ENCODE measurements around the gene PARP16. TPM values are rescaled to one million over a fixed set of nuclear protein-coding genes. Genes with fewer than 3 reads are reported as not detected.

The PARP16 gene
- total and polyA plus RNA-seq, 2 donors = 7.9 to 12.7 TPM

- H3K36me3 ChIP-seq (ENCODE audit: control insufficient read depth in 2 of 2, insufficient read depth in 2 of 2, low read length in 1 of 2) = no peaks in the 10 kb centered on the region
- H3K4me3 ChIP-seq (ENCODE audit: low read length in 2 of 2) = no peak overlapping the region
- no peak for DNase-seq (ENCODE audit: low read depth in 6 of 9, low spot score in 9 of 9)
- peaks cover 0 to 16% of the 10 kb centered on the region in 2 donors for H3K4me1 ChIP-seq (ENCODE audit: control insufficient read depth in 2 of 2, insufficient read depth in 2 of 2, low read length in 2 of 2)
- no peak overlapping the region for H3K27ac ChIP-seq (ENCODE audit: low read depth in 1 of 2, low read length in 1 of 2)
- H3K9me3 ChIP-seq (ENCODE audit: control insufficient read depth in 2 of 2, insufficient read depth in 1 of 2, low read length in 1 of 2) = no peaks in the 10 kb centered on the region
- H3K27me3 ChIP-seq (ENCODE audit: control insufficient read depth in 2 of 2, insufficient read depth in 1 of 2, low read length in 1 of 2) = no peaks in the 10 kb centered on the region
Measured at GRCh38 chr15:65215496-65215895, 71.2 kb downstream of the PARP16 start.

DNA sequence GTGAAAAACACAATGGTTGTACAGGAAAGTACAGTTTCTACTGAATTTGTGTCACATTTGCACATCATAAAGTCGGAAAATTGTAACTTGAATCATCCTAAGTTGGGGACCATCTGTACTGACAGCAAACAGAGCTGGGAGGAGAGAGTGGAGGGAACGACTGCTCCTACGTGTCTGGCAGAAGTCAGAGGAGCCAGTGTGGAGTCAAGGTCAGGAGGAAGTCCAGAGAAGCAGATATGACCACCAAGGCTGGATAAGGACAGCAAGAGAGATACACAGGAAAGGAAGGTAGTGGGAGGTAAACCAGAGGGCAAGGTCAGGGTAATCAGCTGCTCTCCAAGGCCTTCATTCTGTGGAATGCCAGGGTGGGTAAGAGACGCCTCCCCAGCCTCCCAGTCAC, 72.7 kb downstream of the PARP16 start:
- Histone ChIP-seq H3K27ac (ENCODE audit: low read depth in 1 of 2, low read length in 1 of 2) (no peak overlapping the region), H3K9me3 (ENCODE audit: control insufficient read depth in 2 of 2, insufficient read depth in 1 of 2, low read length in 1 of 2) (no peaks in the 10 kb centered on the region), H3K36me3 (ENCODE audit: control insufficient read depth in 2 of 2, insufficient read depth in 2 of 2, low read length in 1 of 2) (no peaks in the 10 kb centered on the region), H3K27me3 (ENCODE audit: control insufficient read depth in 2 of 2, insufficient read depth in 1 of 2, low read length in 1 of 2) (no peaks in the 10 kb centered on the region), H3K4me1 (ENCODE audit: control insufficient read depth in 2 of 2, insufficient read depth in 2 of 2, low read length in 2 of 2) (peaks cover 0 to 21% of the 10 kb centered on the region in 2 donors), H3K4me3 (ENCODE audit: low read length in 2 of 2) (no peak overlapping the region)
- DNase-seq (ENCODE audit: low read depth in 6 of 9, low spot score in 9 of 9) = no peak
- WGBS = 98% methylated on average over 4 of the region's 4 CpGs

GRCh38 chr15:65213241-65213640, 73.4 kb downstream of the PARP16 start:
- peaks cover 0 to 21% of the 10 kb centered on the region in 2 donors for H3K4me1 ChIP-seq (ENCODE audit: control insufficient read depth in 2 of 2, insufficient read depth in 2 of 2, low read length in 2 of 2)
- DNase-seq (ENCODE audit: low read depth in 6 of 9, low spot score in 9 of 9) = no peak
- H3K4me3 ChIP-seq (ENCODE audit: low read length in 2 of 2) = no peak overlapping the region
- no peaks in the 10 kb centered on the region for H3K36me3 ChIP-seq (ENCODE audit: control insufficient read depth in 2 of 2, insufficient read depth in 2 of 2, low read length in 1 of 2)
- H3K9me3 ChIP-seq (ENCODE audit: control insufficient read depth in 2 of 2, insufficient read depth in 1 of 2, low read length in 1 of 2) = no peaks in the 10 kb centered on the region
- no peaks in the 10 kb centered on the region for H3K27me3 ChIP-seq (ENCODE audit: control insufficient read depth in 2 of 2, insufficient read depth in 1 of 2, low read length in 1 of 2)
- 96% methylated on average over 2 of the region's 2 CpGs for WGBS
- no peak overlapping the region for H3K27ac ChIP-seq (ENCODE audit: low read depth in 1 of 2, low read length in 1 of 2)

DNA sequence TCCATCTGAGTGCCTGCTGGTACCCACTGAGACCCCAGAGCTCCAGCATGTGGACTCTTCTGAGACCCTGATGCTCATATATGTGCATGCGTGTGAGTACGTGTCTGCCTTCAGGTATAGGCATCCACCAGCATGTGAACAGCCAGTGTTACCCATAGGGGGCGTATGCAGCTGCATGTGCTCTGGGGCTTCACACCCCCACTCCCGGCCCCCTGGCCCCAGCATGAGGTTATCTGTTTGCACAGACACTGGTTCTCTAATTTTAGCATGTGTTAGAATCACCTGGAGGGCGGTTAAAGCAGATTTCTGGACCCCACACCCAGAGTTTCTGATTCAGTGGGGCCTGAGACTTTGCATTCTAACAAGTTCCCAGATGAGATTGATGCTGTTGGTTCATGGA, 74.6 kb downstream of the PARP16 start:
- H3K27me3 ChIP-seq (ENCODE audit: control insufficient read depth in 2 of 2, insufficient read depth in 1 of 2, low read length in 1 of 2) = no peaks in the 10 kb centered on the region
- WGBS = 62% methylated on average over 5 of the region's 5 CpGs
- H3K36me3 ChIP-seq (ENCODE audit: control insufficient read depth in 2 of 2, insufficient read depth in 2 of 2, low read length in 1 of 2) = no peaks in the 10 kb centered on the region
- H3K27ac ChIP-seq (ENCODE audit: low read depth in 1 of 2, low read length in 1 of 2) = no peak overlapping the region
- no peak overlapping the region for H3K4me3 ChIP-seq (ENCODE audit: low read length in 2 of 2)
- DNase-seq (ENCODE audit: low read depth in 6 of 9, low spot score in 9 of 9) = peak in 6 of 9 donors; percentile 13 to 54 (median 28)
- peaks cover 0 to 21% of the 10 kb centered on the region in 2 donors for H3K4me1 ChIP-seq (ENCODE audit: control insufficient read depth in 2 of 2, insufficient read depth in 2 of 2, low read length in 2 of 2)
- no peaks in the 10 kb centered on the region for H3K9me3 ChIP-seq (ENCODE audit: control insufficient read depth in 2 of 2, insufficient read depth in 1 of 2, low read length in 1 of 2)

DNA sequence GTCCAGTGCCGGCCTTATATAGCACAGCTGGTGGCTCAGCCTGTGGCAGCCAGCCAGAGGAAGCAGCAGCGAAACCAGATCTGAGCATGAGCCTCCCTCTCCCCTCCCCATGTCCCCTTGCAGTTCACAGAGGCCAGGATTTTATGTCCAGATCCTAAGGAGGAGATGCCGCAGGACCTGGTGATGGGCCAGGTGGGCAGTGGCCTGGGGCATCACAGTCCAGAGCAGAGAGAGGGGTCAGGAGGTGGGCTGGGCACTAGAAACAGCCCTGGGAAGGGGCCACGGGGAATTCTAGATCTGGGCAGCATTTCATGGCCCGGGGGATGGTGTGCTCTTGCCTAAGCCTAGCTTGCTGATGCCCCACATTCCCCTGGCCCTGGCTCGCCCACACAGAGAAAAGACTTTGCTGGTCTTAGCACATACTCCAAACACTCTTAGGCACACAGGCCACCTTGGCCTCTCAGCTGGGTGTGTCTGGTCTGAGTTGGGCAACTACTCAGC, 75.2 kb downstream of the PARP16 start:
- no peak for DNase-seq (ENCODE audit: low read depth in 6 of 9, low spot score in 9 of 9)
- no peak overlapping the region for H3K4me3 ChIP-seq (ENCODE audit: low read length in 2 of 2)
- 80% methylated on average over 6 of the region's 6 CpGs for WGBS

DNA sequence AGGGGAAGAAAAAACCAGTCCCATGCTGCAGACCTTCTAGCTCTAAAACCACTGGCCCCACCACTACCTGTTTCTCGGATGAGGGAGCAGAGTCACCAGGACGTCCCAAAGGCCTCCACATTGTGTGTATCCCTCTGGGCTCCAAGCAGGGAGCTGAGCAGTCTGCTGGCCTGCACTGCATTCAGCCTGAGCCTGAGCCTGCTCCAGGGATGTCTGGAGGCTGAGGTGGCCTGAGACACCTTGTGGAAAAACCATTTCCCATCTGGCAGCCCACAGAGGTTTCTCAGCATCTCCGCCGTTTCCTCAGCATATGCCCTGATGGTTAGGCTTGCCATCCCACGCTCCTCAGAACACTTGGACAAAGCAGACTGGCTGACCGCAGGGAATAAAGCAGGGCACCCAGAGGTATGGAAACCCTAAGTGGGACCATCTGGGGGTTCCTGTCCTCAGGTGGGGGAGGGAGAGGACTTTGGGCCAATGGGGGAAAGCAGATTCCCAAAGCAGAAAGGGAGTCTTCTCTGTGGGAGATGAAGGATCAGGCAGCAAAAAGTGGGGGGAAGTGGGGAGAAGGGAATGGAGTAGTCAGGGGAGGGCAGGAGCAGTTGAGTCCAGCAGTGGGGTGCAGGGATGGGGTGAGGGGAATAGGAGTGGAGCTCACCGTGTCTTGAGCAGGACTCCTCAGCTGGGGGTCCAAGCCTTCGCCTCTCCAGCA, 75.8 kb downstream of the PARP16 start, which contains the start of gene CILP:
CILP (minus strand) TSS at position 704 of the 712 bp plus-strand sequence. CDS start 1,718 bp downstream, outside the sequence.
- H3K9me3 ChIP-seq (ENCODE audit: control insufficient read depth in 2 of 2, insufficient read depth in 1 of 2, low read length in 1 of 2) = no peaks in the 10 kb centered on the region
- no peak within 1 kb of the TSS for H3K27ac ChIP-seq (ENCODE audit: low read depth in 1 of 2, low read length in 1 of 2)
- peaks cover 0 to 21% of the 10 kb centered on the region in 2 donors for H3K4me1 ChIP-seq (ENCODE audit: control insufficient read depth in 2 of 2, insufficient read depth in 2 of 2, low read length in 2 of 2)
- WGBS = 89% methylated on average over 8 of the region's 8 CpGs
- H3K4me3 ChIP-seq (ENCODE audit: low read length in 2 of 2) = no peak within 1 kb of the TSS
- no peaks in the 10 kb centered on the region for H3K27me3 ChIP-seq (ENCODE audit: control insufficient read depth in 2 of 2, insufficient read depth in 1 of 2, low read length in 1 of 2)
- H3K36me3 ChIP-seq (ENCODE audit: control insufficient read depth in 2 of 2, insufficient read depth in 2 of 2, low read length in 1 of 2) = no peaks in the 10 kb centered on the region
- DNase-seq (ENCODE audit: low read depth in 6 of 9, low spot score in 9 of 9) = no peak

More for the DNA sequence above, 75.2 kb downstream of the PARP16 start:
- Histone ChIP-seq H3K4me1 (ENCODE audit: control insufficient read depth in 2 of 2, insufficient read depth in 2 of 2, low read length in 2 of 2) (peaks cover 0 to 21% of the 10 kb centered on the region in 2 donors), H3K36me3 (ENCODE audit: control insufficient read depth in 2 of 2, insufficient read depth in 2 of 2, low read length in 1 of 2) (no peaks in the 10 kb centered on the region), H3K27ac (ENCODE audit: low read depth in 1 of 2, low read length in 1 of 2) (no peak overlapping the region), H3K27me3 (ENCODE audit: control insufficient read depth in 2 of 2, insufficient read depth in 1 of 2, low read length in 1 of 2) (no peaks in the 10 kb centered on the region), H3K9me3 (ENCODE audit: control insufficient read depth in 2 of 2, insufficient read depth in 1 of 2, low read length in 1 of 2) (no peaks in the 10 kb centered on the region)

GRCh38 chr15:65209701-65210643, 76.7 kb downstream of the PARP16 start:
- 88% methylated on average over 17 of the region's 17 CpGs for WGBS
- Histone ChIP-seq H3K27ac (ENCODE audit: low read depth in 1 of 2, low read length in 1 of 2) (no peak overlapping the region), H3K36me3 (ENCODE audit: control insufficient read depth in 2 of 2, insufficient read depth in 2 of 2, low read length in 1 of 2) (no peaks in the 10 kb centered on the region), H3K27me3 (ENCODE audit: control insufficient read depth in 2 of 2, insufficient read depth in 1 of 2, low read length in 1 of 2) (no peaks in the 10 kb centered on the region), H3K4me1 (ENCODE audit: control insufficient read depth in 2 of 2, insufficient read depth in 2 of 2, low read length in 2 of 2) (peaks cover 0 to 21% of the 10 kb centered on the region in 2 donors), H3K9me3 (ENCODE audit: control insufficient read depth in 2 of 2, insufficient read depth in 1 of 2, low read length in 1 of 2) (no peaks in the 10 kb centered on the region), H3K4me3 (ENCODE audit: low read length in 2 of 2) (no peak overlapping the region)
- no peak for DNase-seq (ENCODE audit: low read depth in 6 of 9, low spot score in 9 of 9)

DNA sequence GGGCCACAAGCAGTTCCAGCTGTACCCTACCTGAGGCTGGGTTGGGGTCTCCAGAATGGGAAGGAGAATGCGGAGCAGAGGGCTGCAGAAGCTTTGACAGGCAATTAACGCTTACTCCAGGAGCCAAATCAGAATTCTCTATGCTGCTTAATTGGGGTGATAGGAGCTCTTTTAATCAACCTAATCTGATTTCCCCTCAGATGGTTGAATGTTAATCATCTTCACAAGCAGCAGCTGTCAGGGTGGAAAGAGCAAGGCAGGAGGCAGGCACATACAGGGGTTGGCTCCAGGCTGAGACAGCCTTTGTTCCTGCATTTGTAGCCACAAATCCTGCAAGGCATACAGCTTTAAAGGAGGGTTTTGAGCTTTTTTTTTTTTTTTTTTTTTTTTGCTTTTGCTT, 78.0 kb downstream of the PARP16 start:
- no peaks in the 10 kb centered on the region for H3K27me3 ChIP-seq (ENCODE audit: control insufficient read depth in 2 of 2, insufficient read depth in 1 of 2, low read length in 1 of 2)
- 100% methylated on average over 2 of the region's 2 CpGs for WGBS
- no peaks in the 10 kb centered on the region for H3K9me3 ChIP-seq (ENCODE audit: control insufficient read depth in 2 of 2, insufficient read depth in 1 of 2, low read length in 1 of 2)
- H3K36me3 ChIP-seq (ENCODE audit: control insufficient read depth in 2 of 2, insufficient read depth in 2 of 2, low read length in 1 of 2) = no peaks in the 10 kb centered on the region
- H3K4me3 ChIP-seq (ENCODE audit: low read length in 2 of 2) = no peak overlapping the region
- peaks cover 0 to 21% of the 10 kb centered on the region in 2 donors for H3K4me1 ChIP-seq (ENCODE audit: control insufficient read depth in 2 of 2, insufficient read depth in 2 of 2, low read length in 2 of 2)
- DNase-seq (ENCODE audit: low read depth in 6 of 9, low spot score in 9 of 9) = no peak
- H3K27ac ChIP-seq (ENCODE audit: low read depth in 1 of 2, low read length in 1 of 2) = no peak overlapping the region

Data from thymus (tissue), 11 donors.